Prostate gland (tissue), 2 donors: ENCODE data around the gene EEFSEC. TPM values are rescaled to one million over a fixed set of nuclear protein-coding genes. Genes with fewer than 3 reads are reported as not detected.

Experiments used
- DNase-seq: peaks from one replicate; pipeline ENCODE4 v3.0.0-alpha.2; 2019; ENCODE audit warnings: low spot score
- H3K27ac ChIP-seq, 2 donors: fragments of 200-600 bp; sonication (generic); 2 replicates each; pipeline ENCODE4 v1.5.1; 2017 to 2019
- H3K27me3 ChIP-seq: fragments of 200-600 bp; sonication (generic); replicated peaks from 2 replicates; pipeline ENCODE4 v1.5.1; 2019; ENCODE audit not compliant: insufficient read depth
- H3K36me3 ChIP-seq, 2 donors: fragments of 200-600 bp; sonication (generic); 1 replicate in 1 of 2; 2 replicates in 1 of 2; pipeline versions ENCODE4 v1.5.1 to v1.8.1; 2017 to 2019
- H3K4me1 ChIP-seq: fragments of 200-600 bp; sonication (generic); replicated peaks from 2 replicates; pipeline ENCODE4 v1.5.1; 2019
- H3K4me3 ChIP-seq, 2 donors: fragments of 200-600 bp; sonication (generic); 2 replicates each; pipeline ENCODE4 v1.5.1; 2017 to 2019
- H3K9me3 ChIP-seq: fragments of 200-600 bp; sonication (generic); 2 replicates; pipeline ENCODE4 v1.5.1; 2017
- POLR2A ChIP-seq: fragments of 450-650 bp; IDR thresholded peaks from one replicate; pipeline ENCODE4 v1.6.1; 2016; ENCODE audit warnings: antibody characterized with exemption, mild to moderate bottlenecking
- POLR2AphosphoS5 ChIP-seq: sonication (generic); formaldehyde crosslinking; IDR thresholded peaks from one replicate; pipeline ENCODE4 v1.6.1; 2017; ENCODE audit warnings: antibody characterized with exemption
- WGBS: methylation state at CpG from one replicate; pipeline ENCODE4 v1.1.5; 2018; 5-methylcytosine and 5-hydroxymethylcytosine counted together
- intact Hi-C: fragments of 100-400 bp; cut with DNase I; formaldehyde crosslinking; loops from one replicate; pipeline ENCODE4 v1.14.2; 2022
- total RNA-seq, 2 donors: library from RNA; depleted of rRNA; stranded (reverse); fragments of >200 nt; gene quantifications; one replicate each; pipeline ENCODE4 v1.1.0, GENCODE V29; 2016
- TF ChIP-seq, protein P1 (sequence below), 4 experiments: fragments of 200-600 bp in 2 of 4; fragments of 450-650 bp in 2 of 4; sonication (generic) in 2 of 4; IDR thresholded peaks; 1 replicate in 3 of 4; 2 replicates in 1 of 4; pipeline ENCODE4 v1.5.1; 2016 to 2019; ENCODE audit warnings: antibody characterized with exemption in 4 of 4, mild to moderate bottlenecking in 2 of 4, moderate library complexity in 2 of 4

EEFSEC gene
- total RNA-seq, 2 donors from 2014 or later = 24.7 to 26.1 TPM

DNA sequence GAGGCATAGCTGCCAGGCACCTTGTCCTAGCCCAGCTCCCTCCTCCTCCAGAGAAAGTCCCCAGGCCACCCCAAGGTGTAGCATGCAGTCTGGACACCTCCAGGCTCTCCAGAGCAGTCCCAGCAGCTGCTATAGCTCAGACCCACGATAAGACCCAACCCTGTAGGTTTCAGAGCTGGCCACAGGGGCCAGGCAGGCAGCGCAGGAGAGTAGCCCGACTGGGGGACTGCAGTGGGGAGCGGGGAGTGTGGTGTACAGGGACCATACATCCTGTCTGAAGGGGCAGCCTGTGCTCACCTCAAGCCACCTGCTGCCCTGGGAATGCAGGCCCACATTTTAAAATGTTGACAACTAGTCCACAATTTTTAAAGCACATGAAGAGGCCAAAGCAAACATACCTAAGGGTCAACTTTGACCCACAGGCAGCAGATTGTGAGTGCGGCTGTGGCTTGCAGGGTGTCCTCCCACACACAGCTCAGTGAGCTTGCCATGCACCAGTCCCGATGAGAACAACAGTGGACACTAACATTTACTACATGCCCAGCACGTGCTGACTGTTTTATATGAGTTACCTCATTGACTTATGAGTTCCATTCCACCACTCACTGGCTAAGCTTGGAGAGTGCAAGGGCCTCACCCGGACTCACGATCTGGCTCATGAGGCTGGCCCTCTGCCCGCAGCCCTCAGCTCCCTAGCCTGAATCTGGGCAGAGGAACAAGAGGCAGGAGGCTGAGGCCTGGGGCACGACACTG is 232.0 kb downstream of the EEFSEC start:
- peak; percentile 80 for TF ChIP-seq POLR2AphosphoS5
- TF ChIP-seq, protein P1, sequence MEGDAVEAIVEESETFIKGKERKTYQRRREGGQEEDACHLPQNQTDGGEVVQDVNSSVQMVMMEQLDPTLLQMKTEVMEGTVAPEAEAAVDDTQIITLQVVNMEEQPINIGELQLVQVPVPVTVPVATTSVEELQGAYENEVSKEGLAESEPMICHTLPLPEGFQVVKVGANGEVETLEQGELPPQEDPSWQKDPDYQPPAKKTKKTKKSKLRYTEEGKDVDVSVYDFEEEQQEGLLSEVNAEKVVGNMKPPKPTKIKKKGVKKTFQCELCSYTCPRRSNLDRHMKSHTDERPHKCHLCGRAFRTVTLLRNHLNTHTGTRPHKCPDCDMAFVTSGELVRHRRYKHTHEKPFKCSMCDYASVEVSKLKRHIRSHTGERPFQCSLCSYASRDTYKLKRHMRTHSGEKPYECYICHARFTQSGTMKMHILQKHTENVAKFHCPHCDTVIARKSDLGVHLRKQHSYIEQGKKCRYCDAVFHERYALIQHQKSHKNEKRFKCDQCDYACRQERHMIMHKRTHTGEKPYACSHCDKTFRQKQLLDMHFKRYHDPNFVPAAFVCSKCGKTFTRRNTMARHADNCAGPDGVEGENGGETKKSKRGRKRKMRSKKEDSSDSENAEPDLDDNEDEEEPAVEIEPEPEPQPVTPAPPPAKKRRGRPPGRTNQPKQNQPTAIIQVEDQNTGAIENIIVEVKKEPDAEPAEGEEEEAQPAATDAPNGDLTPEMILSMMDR (IDR thresholded peaks at IDR 0.05) = no peak
- no peak for TF ChIP-seq POLR2A
- no peak overlapping the region for H3K4me3 ChIP-seq
- 61% methylated on average over 11 of the region's 11 CpGs for WGBS
- intact Hi-C loops = no loop called here
- no peaks in the 10 kb centered on the region for H3K9me3 ChIP-seq
- DNase-seq = peak; percentile 49
- H3K27me3 ChIP-seq = no peaks in the 10 kb centered on the region
- H3K36me3 ChIP-seq = no peaks in the 10 kb centered on the region
- peaks cover 22% of the 10 kb centered on the region for H3K4me1 ChIP-seq
- H3K27ac ChIP-seq = no peak overlapping the region

DNA sequence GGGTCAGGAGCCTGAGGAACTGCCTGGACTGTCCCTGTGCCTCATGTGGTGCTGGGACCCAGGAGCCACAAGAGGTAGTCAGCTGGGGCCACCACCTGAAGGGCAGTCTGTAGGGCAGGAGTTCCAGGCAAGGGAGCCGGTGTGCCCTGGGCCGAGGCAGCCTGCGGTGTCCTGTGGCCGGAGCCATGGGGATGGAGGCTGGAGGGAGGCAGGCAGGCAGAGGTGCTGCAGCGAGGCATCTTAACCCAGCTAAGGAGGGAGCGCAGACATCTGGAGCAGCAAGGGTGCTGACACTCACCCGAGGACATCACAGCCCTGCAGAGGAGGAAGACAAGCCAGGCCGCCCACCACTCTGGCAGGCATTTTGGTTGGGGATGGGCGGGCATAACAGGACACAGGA is 235.7 kb downstream of the EEFSEC start:
- TF ChIP-seq POLR2A (no peak), POLR2AphosphoS5 (no peak)
- TF ChIP-seq, protein P1 (IDR thresholded peaks at IDR 0.05) = no peak
- DNase-seq = no peak
- Histone ChIP-seq H3K4me3 (no peak overlapping the region), H3K27me3 (no peaks in the 10 kb centered on the region), H3K27ac (no peak overlapping the region), H3K4me1 (peaks cover 3% of the 10 kb centered on the region), H3K36me3 (no peaks in the 10 kb centered on the region), H3K9me3 (no peaks in the 10 kb centered on the region)
- WGBS = 97% methylated on average over 9 of the region's 9 CpGs
- intact Hi-C loops = no loop called here

DNA sequence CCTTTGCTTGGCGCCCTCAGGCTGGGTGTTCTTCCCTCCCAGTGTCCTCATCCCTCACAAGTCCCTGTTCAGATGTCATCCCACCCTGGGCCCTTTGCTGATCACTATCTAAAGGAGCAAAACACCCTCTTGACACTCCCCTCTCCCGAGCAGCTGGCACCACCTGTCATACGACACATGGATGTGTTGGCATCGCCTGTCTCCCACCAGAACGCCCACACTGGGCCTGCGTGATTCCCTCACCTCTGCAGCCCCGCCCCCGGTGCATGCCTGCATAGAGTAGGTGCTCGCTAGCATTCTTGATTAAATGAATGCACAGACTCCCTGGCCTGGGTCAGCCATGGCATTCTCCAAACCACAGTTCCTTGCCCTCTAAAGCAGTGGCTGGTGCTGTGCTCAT is 237.6 kb downstream of the EEFSEC start:
- no peaks in the 10 kb centered on the region for H3K36me3 ChIP-seq
- H3K4me1 ChIP-seq = no peaks in the 10 kb centered on the region
- WGBS = 93% methylated on average over 9 of the region's 9 CpGs
- H3K27ac ChIP-seq = no peak overlapping the region
- DNase-seq = no peak
- intact Hi-C loops = no loop called here
- no peak for TF ChIP-seq POLR2A
- no peak for TF ChIP-seq POLR2AphosphoS5
- TF ChIP-seq, protein P1 (IDR thresholded peaks at IDR 0.05) = no peak
- no peaks in the 10 kb centered on the region for H3K9me3 ChIP-seq
- H3K4me3 ChIP-seq = no peak overlapping the region
- H3K27me3 ChIP-seq = no peaks in the 10 kb centered on the region

DNA sequence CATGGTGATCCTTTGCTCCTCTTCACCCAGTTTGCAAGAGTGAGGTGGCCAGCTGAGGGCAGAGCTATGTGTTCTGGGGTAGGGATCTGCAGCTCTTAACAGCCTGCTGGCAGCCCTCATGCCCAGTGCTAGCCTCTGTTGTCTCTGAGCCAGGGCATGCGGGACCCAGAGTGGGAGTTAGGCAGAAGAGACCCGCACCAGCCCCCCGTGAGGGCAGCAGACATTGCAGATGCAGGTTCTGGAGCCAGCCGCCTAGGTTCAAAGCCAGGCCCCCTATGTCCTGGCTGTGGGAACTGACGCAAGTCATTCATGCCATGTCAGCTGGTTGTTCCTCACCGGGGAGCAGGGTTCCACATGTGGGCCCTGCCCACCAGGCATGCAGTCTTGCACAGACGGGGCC is 238.7 kb downstream of the EEFSEC start:
- H3K36me3 ChIP-seq = no peaks in the 10 kb centered on the region
- intact Hi-C loops = no loop called here
- WGBS = 94% methylated on average over 6 of the region's 7 CpGs
- no peak overlapping the region for H3K27ac ChIP-seq
- H3K9me3 ChIP-seq = no peaks in the 10 kb centered on the region
- H3K4me1 ChIP-seq = no peaks in the 10 kb centered on the region
- H3K4me3 ChIP-seq = no peak overlapping the region
- TF ChIP-seq POLR2AphosphoS5 (no peak), POLR2A (no peak)
- H3K27me3 ChIP-seq = no peaks in the 10 kb centered on the region
- no peak for DNase-seq

DNA sequence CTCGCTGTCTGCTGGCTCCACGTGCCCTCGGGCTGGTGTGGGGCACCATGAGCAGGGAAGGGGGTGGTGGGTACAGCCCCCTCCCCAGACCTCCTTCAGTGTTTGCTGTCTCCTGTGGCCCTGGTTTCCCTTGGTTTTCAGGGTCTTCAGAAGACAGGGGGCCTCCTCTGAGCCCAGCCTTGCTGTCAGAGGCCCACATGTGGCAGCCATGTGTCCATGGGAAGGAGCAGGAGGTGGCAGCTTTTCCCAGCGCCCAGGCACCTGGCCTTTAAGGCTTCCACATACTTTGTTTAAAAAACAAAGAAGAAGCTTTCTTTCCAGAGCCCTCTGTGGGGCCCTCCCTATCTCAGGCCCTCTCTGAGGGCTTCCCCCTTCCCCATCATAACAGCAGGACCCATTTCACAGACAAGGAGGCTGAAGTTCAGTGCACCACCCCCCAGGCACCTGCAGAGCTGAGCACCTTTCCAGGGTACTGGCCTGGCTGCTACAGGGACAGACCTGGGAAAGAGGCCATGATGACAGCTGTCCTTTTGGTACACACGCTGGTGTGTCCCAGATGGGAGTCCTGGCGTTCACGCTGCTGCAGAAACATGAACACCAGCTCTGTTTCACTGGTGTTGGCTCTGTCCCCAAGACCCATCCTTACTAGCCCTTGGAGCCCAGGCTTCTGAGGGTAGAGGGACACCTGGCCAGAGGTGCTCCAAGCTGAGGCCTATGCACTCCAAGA is 239.7 kb downstream of the EEFSEC start:
- no peaks in the 10 kb centered on the region for H3K4me1 ChIP-seq
- no peak overlapping the region for H3K27ac ChIP-seq
- intact Hi-C loops = no loop called here
- 95% methylated on average over 7 of the region's 7 CpGs for WGBS
- H3K4me3 ChIP-seq = no peak overlapping the region
- H3K9me3 ChIP-seq = no peaks in the 10 kb centered on the region
- H3K27me3 ChIP-seq = no peaks in the 10 kb centered on the region
- TF ChIP-seq POLR2AphosphoS5 (no peak), POLR2A (no peak)
- TF ChIP-seq, protein P1 (IDR thresholded peaks at IDR 0.05) = no peak
- DNase-seq = no peak
- no peaks in the 10 kb centered on the region for H3K36me3 ChIP-seq
